ENCODE results near the gene EXOC4. TPM values are rescaled to one million over a fixed set of nuclear protein-coding genes. Genes with fewer than 3 reads are reported as not detected.

Gene EXOC4
- total RNA-seq, 2 donors from 2014 or later: 106 to 115 TPM

DNA sequence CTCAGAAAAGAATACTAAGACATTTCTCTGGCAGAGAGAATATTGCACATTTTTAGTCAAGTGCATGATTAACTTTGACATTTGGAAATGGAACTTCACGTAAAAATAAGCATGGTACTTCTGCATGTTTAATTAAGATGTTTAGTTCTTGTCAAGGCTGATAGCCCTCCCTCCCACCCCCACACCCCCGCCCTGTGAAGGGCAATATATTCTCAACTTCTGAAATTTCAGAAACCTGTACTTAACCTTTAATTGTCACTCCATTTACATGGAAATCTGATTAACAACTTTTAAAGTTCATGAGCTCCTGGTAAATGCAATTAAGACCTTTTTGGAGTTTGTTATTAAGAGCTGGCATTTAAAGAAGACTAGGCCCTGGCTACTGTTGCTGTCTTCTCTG lies 205.8 kb downstream of the EXOC4 start:
- Histone ChIP-seq H3K9ac (ENCODE audit: extremely low read depth, low read length, poor library complexity, severe bottlenecking) (no peak overlapping the region), H3K4me1 (ENCODE audit: control insufficient read depth, insufficient read depth, low read length) (no peaks in the 10 kb centered on the region), H3K4me3 (ENCODE audit: low read length) (no peak overlapping the region), H3K27ac (ENCODE audit: low read depth, low read length) (no peak overlapping the region), H3K36me3 (ENCODE audit: control insufficient read depth, insufficient read depth, low read length) (no peaks in the 10 kb centered on the region), H3K9me3 (ENCODE audit: control insufficient read depth, low read length) (no peaks in the 10 kb centered on the region), H3K27me3 (ENCODE audit: control insufficient read depth, insufficient read depth, low read length, poor library complexity, severe bottlenecking) (no peaks in the 10 kb centered on the region)
- Mint-ChIP-seq H3K27me3 (ENCODE audit: insufficient read depth) (no peaks in the 10 kb centered on the region), H3K9me3 (no peaks in the 10 kb centered on the region), H3K27ac (no peak overlapping the region), H3K4me3 (no peak overlapping the region), H3K36me3 (ENCODE audit: low read depth) (no peaks in the 10 kb centered on the region), H3K4me1 (peaks cover 18% of the 10 kb centered on the region)
- WGBS, 2 experiments (ENCODE audit: insufficient coverage in 1 of 2, insufficient read length in 1 of 2): 100% methylated on average over 1 of the region's 2 CpGs; no CpG with 5 or more reads in 1 of the 2 experiments
- TF ChIP-seq, protein P1, sequence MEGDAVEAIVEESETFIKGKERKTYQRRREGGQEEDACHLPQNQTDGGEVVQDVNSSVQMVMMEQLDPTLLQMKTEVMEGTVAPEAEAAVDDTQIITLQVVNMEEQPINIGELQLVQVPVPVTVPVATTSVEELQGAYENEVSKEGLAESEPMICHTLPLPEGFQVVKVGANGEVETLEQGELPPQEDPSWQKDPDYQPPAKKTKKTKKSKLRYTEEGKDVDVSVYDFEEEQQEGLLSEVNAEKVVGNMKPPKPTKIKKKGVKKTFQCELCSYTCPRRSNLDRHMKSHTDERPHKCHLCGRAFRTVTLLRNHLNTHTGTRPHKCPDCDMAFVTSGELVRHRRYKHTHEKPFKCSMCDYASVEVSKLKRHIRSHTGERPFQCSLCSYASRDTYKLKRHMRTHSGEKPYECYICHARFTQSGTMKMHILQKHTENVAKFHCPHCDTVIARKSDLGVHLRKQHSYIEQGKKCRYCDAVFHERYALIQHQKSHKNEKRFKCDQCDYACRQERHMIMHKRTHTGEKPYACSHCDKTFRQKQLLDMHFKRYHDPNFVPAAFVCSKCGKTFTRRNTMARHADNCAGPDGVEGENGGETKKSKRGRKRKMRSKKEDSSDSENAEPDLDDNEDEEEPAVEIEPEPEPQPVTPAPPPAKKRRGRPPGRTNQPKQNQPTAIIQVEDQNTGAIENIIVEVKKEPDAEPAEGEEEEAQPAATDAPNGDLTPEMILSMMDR (conservative IDR thresholded peaks at IDR 0.05): no peak
- DNase-seq: no peak

- H3K36me3 Mint-ChIP-seq (ENCODE audit: low read depth): peaks cover 13% of the 10 kb centered on the region
- no peak overlapping the region for H3K4me3 Mint-ChIP-seq
- no peaks in the 10 kb centered on the region for H3K27me3 Mint-ChIP-seq (ENCODE audit: insufficient read depth)
- Histone ChIP-seq H3K27ac (ENCODE audit: low read depth, low read length) (no peak overlapping the region), H3K36me3 (ENCODE audit: control insufficient read depth, insufficient read depth, low read length) (no peaks in the 10 kb centered on the region), H3K4me1 (ENCODE audit: control insufficient read depth, insufficient read depth, low read length) (no peaks in the 10 kb centered on the region), H3K4me3 (ENCODE audit: low read length) (no peak overlapping the region), H3K9ac (ENCODE audit: extremely low read depth, low read length, poor library complexity, severe bottlenecking) (no peak overlapping the region), H3K27me3 (ENCODE audit: control insufficient read depth, insufficient read depth, low read length, poor library complexity, severe bottlenecking) (no peaks in the 10 kb centered on the region), H3K9me3 (ENCODE audit: control insufficient read depth, low read length) (peaks cover 5% of the 10 kb centered on the region)
- H3K27ac Mint-ChIP-seq: no peak overlapping the region
- TF ChIP-seq, protein P1 (conservative IDR thresholded peaks at IDR 0.05): no peak
- WGBS, 2 experiments (ENCODE audit: insufficient coverage in 1 of 2, insufficient read length in 1 of 2): 72 to 88% methylated on average over 1 of the region's 1 CpG
- H3K4me1 Mint-ChIP-seq: peaks cover 18% of the 10 kb centered on the region
- no peak for DNase-seq
- peaks cover 7% of the 10 kb centered on the region for H3K9me3 Mint-ChIP-seq
These were observed 208.5 kb downstream of the EXOC4 start for GRCh38 chr7:133461421-133461820.

DNA sequence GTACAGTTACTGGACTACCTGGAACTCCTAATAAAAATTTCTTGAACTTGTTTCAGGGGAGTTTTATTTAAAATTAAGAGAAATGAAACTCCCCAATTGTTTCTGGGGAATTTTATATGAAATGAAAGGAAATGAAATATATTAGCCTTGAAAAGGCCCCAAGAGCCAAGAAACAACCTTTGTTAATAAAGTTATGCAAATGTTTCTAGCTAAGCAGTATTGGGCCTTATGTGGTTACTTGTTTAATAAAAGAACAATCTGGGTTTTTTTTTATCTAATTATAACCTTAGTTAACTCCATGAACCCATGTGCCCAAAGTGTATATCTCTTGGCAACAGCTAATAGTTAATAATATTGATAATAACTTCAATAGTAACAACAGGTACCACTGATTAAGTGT lies 222.8 kb downstream of the EXOC4 start:
- TF ChIP-seq, protein P1 (conservative IDR thresholded peaks at IDR 0.05): no peak
- Mint-ChIP-seq H3K36me3 (ENCODE audit: low read depth) (peaks cover 6% of the 10 kb centered on the region), H3K27ac (no peak overlapping the region)

More for the DNA sequence above, 222.8 kb downstream of the EXOC4 start:
- peaks cover 3% of the 10 kb centered on the region for H3K4me1 ChIP-seq (ENCODE audit: control insufficient read depth, insufficient read depth, low read length)
- H3K27ac ChIP-seq (ENCODE audit: low read depth, low read length): no peak overlapping the region
- H3K36me3 ChIP-seq (ENCODE audit: control insufficient read depth, insufficient read depth, low read length): peaks cover 20% of the 10 kb centered on the region
- H3K4me3 ChIP-seq (ENCODE audit: low read length): no peak overlapping the region
- no peak for DNase-seq
- no peaks in the 10 kb centered on the region for H3K27me3 ChIP-seq (ENCODE audit: control insufficient read depth, insufficient read depth, low read length, poor library complexity, severe bottlenecking)
- H3K9me3 ChIP-seq (ENCODE audit: control insufficient read depth, low read length): no peaks in the 10 kb centered on the region
- peaks cover 8% of the 10 kb centered on the region for H3K9me3 Mint-ChIP-seq
- no peak overlapping the region for H3K9ac ChIP-seq (ENCODE audit: extremely low read depth, low read length, poor library complexity, severe bottlenecking)
- H3K4me3 Mint-ChIP-seq: no peak overlapping the region
- H3K4me1 Mint-ChIP-seq: peaks cover 5% of the 10 kb centered on the region
- no peaks in the 10 kb centered on the region for H3K27me3 Mint-ChIP-seq (ENCODE audit: insufficient read depth)
